ENCODE results near the gene TRIM10.

- TF ChIP-seq CTCF (IDR thresholded peaks at IDR 0.05) (no peak), POLR2A (IDR thresholded peaks at IDR 0.05) (no peak)
Observed at GRCh38 chr6:30200551-30201281, 39.7 kb upstream of the TRIM10 start.

All from right lobe of liver (tissue), 4 donors.